HCT116 (cell line): ENCODE results near the gene NSUN2. TPM values are rescaled to one million over a fixed set of nuclear protein-coding genes. Genes with fewer than 3 reads are reported as not detected.

Source experiments
- ATAC-seq: fragments of 200-7000 bp; cut with Tn5 transposase; 2 replicates; pipeline ENCODE4 v1.9.1; 2020; ENCODE audit warnings: mild to moderate bottlenecking, moderate library complexity
- BruUV-seq: library from RNA; stranded (reverse); fragments of 400-500 nt; replicated peaks from 2 replicates; lab custom pipeline; 2021; lab: Mats Ljungman, UMichigan
- CTCF ChIA-PET: fragments of 300-600 bp; sonication (Branson Sonifier 250); formaldehyde crosslinking; loops from one replicate; lab custom pipeline; 2021; ENCODE audit warnings: antibody characterized with exemption; lab: Charles Lee
- POLR2A ChIA-PET: fragments of 300-600, 350-600 bp; sonication (Branson Sonifier 250); formaldehyde crosslinking; loops from one replicate; lab custom pipeline; 2021; ENCODE audit warnings: antibody characterized with exemption; lab: Charles Lee
- RAD21 ChIA-PET, 2 experiments: fragments of 300-600 bp; sonication (Branson Sonifier 250); formaldehyde crosslinking; loops; one replicate each; lab custom pipeline; 2023; ENCODE audit warnings: low total read pairs in 2 of 2; ENCODE audit not compliant: uncharacterized antibody in 2 of 2, unreplicated experiment in 2 of 2, low non-redundant PET in 1 of 2; lab: Charles Lee
- DNase-seq: peaks from one replicate; pipeline ENCODE4 v3.0.0-alpha.2; 2010; ENCODE audit warnings: low read depth, low spot score
- H2AFZ ChIP-seq: fragments of 200-600 bp; shearing (Covaris generic), sonication (generic); 2 replicates; pipeline ENCODE4 v1.6.1; 2017; ENCODE audit warnings: low read depth, mixed run types, mixed read lengths, antibody characterized with exemption, low read length; ENCODE audit not compliant: poor library complexity, severe bottlenecking
- H3K27ac ChIP-seq: 2 replicates; pipeline ENCODE4 v1.5.1; 2012; ENCODE audit warnings: low read depth, low read length
- H3K27me3 ChIP-seq: fragments of 200-600 bp; sonication (generic); 2 replicates; pipeline ENCODE4 v1.6.1; 2016; ENCODE audit warnings: mixed run types, low read length, mixed read lengths; ENCODE audit not compliant: insufficient read depth
- H3K36me3 ChIP-seq, 2 experiments: fragments of 200-500 bp in 1 of 2; fragments of 200-600 bp in 1 of 2; sonication (Bioruptor generic) in 1 of 2; sonication (generic) in 1 of 2; 2 replicates each; pipeline versions ENCODE4 v1.5.1 to v1.6.1; 2014 to 2016; ENCODE audit warnings: low read length in 2 of 2, inconsistent platforms in 1 of 2, mixed read lengths in 1 of 2, mixed run types in 1 of 2; ENCODE audit not compliant: insufficient read depth in 2 of 2, control insufficient read depth in 1 of 2
- H3K4me1 ChIP-seq, 2 experiments: fragments of 200-600 bp in 1 of 2; sonication (generic) in 1 of 2; 2 replicates each; pipeline versions ENCODE4 v1.5.1 to v1.6.1; 2012 to 2017; ENCODE audit warnings: low read length in 2 of 2, inconsistent platforms in 1 of 2, mild to moderate bottlenecking in 1 of 2, mixed read lengths in 1 of 2, mixed run types in 1 of 2, moderate library complexity in 1 of 2; ENCODE audit not compliant: insufficient read depth in 2 of 2, control insufficient read depth in 1 of 2
- H3K4me2 ChIP-seq: fragments of 200-600 bp; sonication (generic); 2 replicates; pipeline ENCODE4 v1.6.1; 2017; ENCODE audit warnings: mixed run types, low read length, mixed read lengths
- H3K4me3 ChIP-seq, 2 experiments: fragments of 200-600 bp in 1 of 2; sonication (generic) in 1 of 2; replicated peaks in 1 of 2; 2 replicates each; pipeline ENCODE4 v1.5.1; 2011 to 2016; ENCODE audit warnings: low read length in 2 of 2, control low read depth in 1 of 2, low read depth in 1 of 2, mild to moderate bottlenecking in 1 of 2, mixed read lengths in 1 of 2, mixed run types in 1 of 2
- H3K79me2 ChIP-seq: fragments of 200-600 bp; sonication (generic); 2 replicates; pipeline ENCODE4 v1.6.1; 2017; ENCODE audit warnings: mild to moderate bottlenecking, mixed run types, low read length, moderate library complexity, mixed read lengths; ENCODE audit not compliant: insufficient read depth
- H3K9ac ChIP-seq: fragments of 200-600 bp; sonication (generic); 2 replicates; pipeline ENCODE4 v1.6.1; 2016; ENCODE audit warnings: low read length, mixed read lengths
- H3K9me2 ChIP-seq: fragments of 200-600 bp; sonication (generic), shearing (Covaris generic); 2 replicates; pipeline ENCODE4 v1.6.1; 2017; ENCODE audit warnings: mixed run types, mild to moderate bottlenecking, moderate library complexity; ENCODE audit not compliant: insufficient read depth
- H3K9me3 ChIP-seq, 2 experiments: fragments of 200-500 bp in 1 of 2; fragments of 200-600 bp in 1 of 2; sonication (Bioruptor generic) in 1 of 2; sonication (generic) in 1 of 2; 2 replicates each; pipeline ENCODE4 v1.6.1; 2014 to 2017; ENCODE audit warnings: low read length in 2 of 2, mixed read lengths in 2 of 2, inconsistent platforms in 1 of 2, low read depth in 1 of 2, mild to moderate bottlenecking in 1 of 2, mixed run types in 1 of 2, moderate library complexity in 1 of 2; ENCODE audit not compliant: control insufficient read depth in 1 of 2, insufficient read depth in 1 of 2
- H4K20me1 ChIP-seq: fragments of 200-600 bp; sonication (generic), shearing (Covaris generic); 2 replicates; pipeline ENCODE4 v1.6.1; 2017; ENCODE audit warnings: mixed run types, mild to moderate bottlenecking, moderate library complexity; ENCODE audit not compliant: insufficient read depth
- ATF3 ChIP-seq: IDR thresholded peaks from 2 replicates; pipeline ENCODE4 v1.6.1; 2012
- CBX3 ChIP-seq: IDR thresholded peaks from 2 replicates; pipeline ENCODE4 v1.6.1; 2012; ENCODE audit warnings: low read depth
- CTCF ChIP-seq, 3 experiments: fragments of 200-600 bp in 1 of 3; sonication (generic) in 1 of 3; IDR thresholded peaks in 2 of 3; conservative IDR thresholded peaks in 1 of 3; 2 replicates each; pipeline ENCODE4 v1.5.1; 2012 to 2017; ENCODE audit warnings: low read depth in 2 of 3, low read length in 2 of 3, antibody characterized with exemption in 1 of 3, borderline replicate concordance in 1 of 3, control low read depth in 1 of 3, mild to moderate bottlenecking in 1 of 3, mixed read lengths in 1 of 3, mixed run types in 1 of 3, moderate library complexity in 1 of 3; ENCODE audit not compliant: insufficient read depth in 1 of 3
- EGR1 ChIP-seq: IDR thresholded peaks from 2 replicates; pipeline ENCODE4 v1.6.1; 2012; ENCODE audit warnings: low read depth
- EZH2phosphoT487 ChIP-seq: fragments of 200-600 bp; IDR thresholded peaks from 2 replicates; pipeline ENCODE4 v1.6.1; 2018; ENCODE audit warnings: antibody characterized with exemption, borderline replicate concordance
- FOSL1 ChIP-seq: IDR thresholded peaks from 2 replicates; pipeline ENCODE4 v1.6.1; 2012; ENCODE audit warnings: low read depth
- JUND ChIP-seq: IDR thresholded peaks from 2 replicates; pipeline ENCODE4 v1.6.1; 2012
- MAX ChIP-seq: IDR thresholded peaks from 2 replicates; pipeline ENCODE4 v1.6.1; 2012
- POLR2A ChIP-seq: IDR thresholded peaks from 2 replicates; pipeline ENCODE4 v1.7.0; 2011; ENCODE audit warnings: borderline replicate concordance; ENCODE audit not compliant: insufficient read depth, insufficient read length; ENCODE audit errors: extremely low read depth
- RAD21 ChIP-seq: IDR thresholded peaks from 2 replicates; pipeline ENCODE4 v1.6.1; 2012; ENCODE audit warnings: low read depth, mild to moderate bottlenecking
- REST ChIP-seq: IDR thresholded peaks from 2 replicates; pipeline ENCODE4 v1.6.1; 2012; ENCODE audit warnings: low read depth
- SIN3A ChIP-seq: IDR thresholded peaks from 2 replicates; pipeline ENCODE4 v1.6.1; 2012; ENCODE audit warnings: low read depth
- SP1 ChIP-seq: IDR thresholded peaks from 2 replicates; pipeline ENCODE4 v1.6.1; 2012; ENCODE audit warnings: low read depth
- ZBTB33 ChIP-seq: IDR thresholded peaks from 2 replicates; pipeline ENCODE4 v1.6.1; 2011; ENCODE audit warnings: mild to moderate bottlenecking, low read length, moderate library complexity; ENCODE audit not compliant: insufficient replicate concordance; ENCODE audit errors: extremely low read depth
- ZNF274 ChIP-seq: fragments of 200-500 bp; sonication (Bioruptor generic); IDR thresholded peaks from 2 replicates; pipeline ENCODE4 v1.6.1; 2014; ENCODE audit warnings: mild to moderate bottlenecking, low read depth, low read length, inconsistent platforms
- intact Hi-C: fragments of 100-400 bp; cut with micrococcal nuclease; formaldehyde crosslinking; loops from 2 replicates; pipeline ENCODE4 v1.10.0; 2022
- total RNA-seq: library from RNA; stranded (reverse); gene quantifications from one replicate; pipeline ENCODE4 v1.2.1, GENCODE V29; 2021; ENCODE audit not compliant: unreplicated experiment

NSUN2 gene
- total RNA-seq, 1 experiment from 2014 or later: 101 TPM

GRCh38 chr5:6660688-6661087, 27.8 kb upstream of the NSUN2 start:
- no peaks in the 10 kb centered on the region for H3K27me3 ChIP-seq
- no peaks in the 10 kb centered on the region for H3K4me1 ChIP-seq
- H3K9me3 ChIP-seq: peaks cover 5 to 10% of the 10 kb centered on the region in 2 experiments; a peak in 2 of 4 replicates
- no peak for TF ChIP-seq JUND
- TF ChIP-seq EZH2phosphoT487: no peak
- TF ChIP-seq EGR1: no peak
- TF ChIP-seq SP1: no peak
- no peak for TF ChIP-seq ATF3
- no peak for TF ChIP-seq FOSL1
- TF ChIP-seq RAD21: no peak
- TF ChIP-seq REST: no peak
- no peak for TF ChIP-seq CBX3
- no peak for TF ChIP-seq CTCF (IDR thresholded peaks at IDR 0.05 in 2 of 3, conservative IDR thresholded peaks at IDR 0.05 in 1 of 3; ENCODE audit: borderline replicate concordance in 1 of 3, insufficient read depth in 1 of 3, low read depth in 2 of 3, low read length in 2 of 3)
- no peak for TF ChIP-seq ZNF274
- no peak for TF ChIP-seq ZBTB33
- TF ChIP-seq SIN3A: no peak
- no peak for TF ChIP-seq POLR2A
- TF ChIP-seq MAX: no peak
- TF ChIP-seq, all 23 proteins: peak for 0
- intact Hi-C loops: no loop called here
- no peak overlapping the region for H3K4me2 ChIP-seq
- ChIA-PET POLR2A (no interaction called here), RAD21 (no interaction called here), CTCF (no interaction called here)
- no peak for DNase-seq
- no peak overlapping the region for H2AFZ ChIP-seq
- no peaks in the 10 kb centered on the region for H3K9me2 ChIP-seq
- H3K27ac ChIP-seq: no peak overlapping the region
- H3K4me3 ChIP-seq: no peak overlapping the region
- peaks cover 15 to 19% of the 10 kb centered on the region in 2 experiments for H3K36me3 ChIP-seq
- no TSS peak for BruUV-seq
- H3K9ac ChIP-seq: no peak overlapping the region
- H3K79me2 ChIP-seq: no peaks in the 10 kb centered on the region
- ATAC-seq: no peak
- no peaks in the 10 kb centered on the region for H4K20me1 ChIP-seq
